LNCAP (cell line): ENCODE data around the gene PRKG1.

Experiments
- TF ChIP-seq, protein P1 (sequence below): fragments of 450-650 bp; IDR thresholded peaks from 2 replicates; pipeline ENCODE4 v1.5.1; 2017; ENCODE audit warnings: mild to moderate bottlenecking

Gene PRKG1

DNA sequence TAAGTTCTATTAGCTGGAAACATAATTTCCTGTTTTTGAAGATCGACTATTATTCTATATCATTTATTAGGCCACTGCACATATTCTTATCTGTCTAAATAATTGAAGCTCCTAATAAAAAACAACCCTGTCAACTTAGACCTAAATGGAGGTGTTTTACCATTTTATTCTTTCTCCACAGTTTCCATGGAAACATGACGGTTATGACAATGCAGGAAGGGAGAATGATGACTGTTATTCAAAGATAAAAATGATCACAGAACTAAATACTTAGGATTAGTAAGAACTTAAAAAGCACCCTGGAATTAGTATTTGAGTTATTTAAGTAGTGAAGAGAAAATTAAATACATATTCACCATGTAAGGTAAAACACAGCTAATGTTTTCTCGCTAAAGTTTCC lies 1119.9 kb downstream of the PRKG1 start:
- TF ChIP-seq, protein P1, sequence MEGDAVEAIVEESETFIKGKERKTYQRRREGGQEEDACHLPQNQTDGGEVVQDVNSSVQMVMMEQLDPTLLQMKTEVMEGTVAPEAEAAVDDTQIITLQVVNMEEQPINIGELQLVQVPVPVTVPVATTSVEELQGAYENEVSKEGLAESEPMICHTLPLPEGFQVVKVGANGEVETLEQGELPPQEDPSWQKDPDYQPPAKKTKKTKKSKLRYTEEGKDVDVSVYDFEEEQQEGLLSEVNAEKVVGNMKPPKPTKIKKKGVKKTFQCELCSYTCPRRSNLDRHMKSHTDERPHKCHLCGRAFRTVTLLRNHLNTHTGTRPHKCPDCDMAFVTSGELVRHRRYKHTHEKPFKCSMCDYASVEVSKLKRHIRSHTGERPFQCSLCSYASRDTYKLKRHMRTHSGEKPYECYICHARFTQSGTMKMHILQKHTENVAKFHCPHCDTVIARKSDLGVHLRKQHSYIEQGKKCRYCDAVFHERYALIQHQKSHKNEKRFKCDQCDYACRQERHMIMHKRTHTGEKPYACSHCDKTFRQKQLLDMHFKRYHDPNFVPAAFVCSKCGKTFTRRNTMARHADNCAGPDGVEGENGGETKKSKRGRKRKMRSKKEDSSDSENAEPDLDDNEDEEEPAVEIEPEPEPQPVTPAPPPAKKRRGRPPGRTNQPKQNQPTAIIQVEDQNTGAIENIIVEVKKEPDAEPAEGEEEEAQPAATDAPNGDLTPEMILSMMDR: no peak

DNA sequence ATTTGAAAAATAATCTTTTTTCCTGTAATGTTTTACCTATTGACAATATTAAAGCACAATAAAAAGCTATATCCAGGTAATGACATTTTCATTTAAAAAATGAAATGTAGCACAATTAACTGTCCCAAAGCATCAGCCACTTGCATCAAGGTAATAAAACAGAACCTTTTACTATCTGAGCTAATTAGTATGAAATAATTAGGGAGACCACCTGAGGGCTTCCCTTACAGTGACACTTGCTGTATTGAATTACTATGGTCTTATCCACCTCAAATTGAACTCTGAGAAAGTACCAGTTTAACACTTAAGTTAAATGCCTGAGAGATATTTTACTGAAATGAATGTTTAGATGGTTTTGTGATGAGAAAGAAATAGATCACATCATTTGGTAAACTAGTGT lies 1120.4 kb downstream of the PRKG1 start:
- TF ChIP-seq, protein P1: no peak

- TF ChIP-seq, protein P1: no peak
These were observed 1122.8 kb downstream of the PRKG1 start for GRCh38 chr10:52197098-52197497.

DNA sequence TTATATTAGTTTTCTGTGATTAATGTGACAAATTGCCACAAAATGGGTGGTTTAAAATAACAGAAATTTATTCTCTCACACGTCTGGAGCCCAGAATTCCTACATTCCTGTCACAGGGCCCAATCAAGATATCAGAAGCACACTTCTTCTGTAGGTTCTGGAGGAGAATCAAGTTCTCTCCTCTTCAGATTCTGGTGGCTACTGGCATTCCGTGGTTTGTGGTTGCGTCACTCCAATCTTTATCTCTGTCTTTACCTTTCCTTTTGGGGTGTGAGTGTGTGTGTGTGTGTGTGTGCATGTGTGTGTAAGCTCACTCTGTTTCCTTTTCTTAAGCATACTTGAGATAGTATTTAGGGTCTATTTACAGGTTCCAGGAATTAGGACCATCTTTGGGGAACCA lies 1124.3 kb downstream of the PRKG1 start:
- TF ChIP-seq, protein P1: no peak

DNA sequence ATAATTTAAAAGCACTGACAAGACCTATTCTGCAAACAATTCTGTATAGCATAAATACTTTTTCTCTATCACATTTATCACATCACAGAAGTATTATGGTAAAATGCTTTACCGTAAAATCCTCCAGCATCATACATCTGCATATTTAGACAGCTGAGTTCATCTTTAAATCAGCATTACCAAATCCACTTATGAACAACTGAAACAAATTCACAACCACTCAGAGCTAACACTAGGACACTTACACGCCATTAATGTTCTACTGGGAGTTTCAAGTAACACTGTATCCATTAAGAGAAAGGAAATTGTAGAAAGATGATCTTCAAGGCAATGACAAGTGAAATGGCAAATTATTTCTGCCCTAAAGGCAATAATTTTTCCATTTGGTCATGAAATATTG lies 1134.1 kb downstream of the PRKG1 start:
- TF ChIP-seq, protein P1: no peak

GRCh38 chr10:52210161-52210560 lies 1135.9 kb downstream of the PRKG1 start:
- TF ChIP-seq, protein P1: no peak

- TF ChIP-seq, protein P1: no peak
These were observed 1137.8 kb downstream of the PRKG1 start for GRCh38 chr10:52212062-52212461.

GRCh38 chr10:52212802-52213201 lies 1138.5 kb downstream of the PRKG1 start:
- TF ChIP-seq, protein P1: no peak
